Renal cortical epithelial cell (primary cell): Measurements from ENCODE around the gene NKTR. TPM values are rescaled to one million over a fixed set of nuclear protein-coding genes. Genes with fewer than 3 reads are reported as not detected.

ENCODE experiments used
- DNase-seq: peaks from one replicate; pipeline ENCODE4 v3.0.0-alpha.2; 2011; ENCODE audit warnings: low read depth
- total RNA-seq: library from RNA; depleted of rRNA; stranded (reverse); fragments of >200 nt; gene quantifications from 2 replicates; pipeline ENCODE4 v1.2.3, GENCODE V29; 2014

Gene NKTR
- total RNA-seq, 1 donor from 2014 or later: 68.4 TPM

GRCh38 chr3:42694366-42694765 is 93.9 kb downstream of the NKTR start:
- DNase-seq: no peak

- DNase-seq: no peak
These were observed 96.1 kb downstream of the NKTR start for GRCh38 chr3:42696356-42697288.

GRCh38 chr3:42697289-42698051 is 97.0 kb downstream of the NKTR start:
- no peak for DNase-seq

Other genes with a start within 250 kb of the NKTR start
- gene LYZL4, start 190.1 kb upstream of the NKTR start, total RNA-seq: not detected in 2 replicates
- gene VIPR1, start 98.0 kb upstream of the NKTR start, total RNA-seq: 0.25 and 0.69 TPM in 2 replicates
- 66.1 and 108 TPM in 2 replicates for gene SEC22C, start 18.7 kb upstream of the NKTR start, total RNA-seq
- gene SS18L2, start 9.8 kb upstream of the NKTR start, total RNA-seq: 16.2 and 34.2 TPM in 2 replicates
- gene ZBTB47, start 53.0 kb downstream of the NKTR start, total RNA-seq: 16.7 and 39.2 TPM in 2 replicates
- gene KLHL40, start 84.9 kb downstream of the NKTR start, total RNA-seq: not detected in 2 replicates
- not detected in 2 replicates for gene HHATL, start 102.1 kb downstream of the NKTR start, total RNA-seq
- gene CCDC13, start 172.6 kb downstream of the NKTR start, total RNA-seq: 0.17 and 2.8 TPM in 2 replicates
- gene HIGD1A, start 203.8 kb downstream of the NKTR start, total RNA-seq: 367 and 566 TPM in 2 replicates
- gene ACKR2, start 208.8 kb downstream of the NKTR start, total RNA-seq: 2.9 and 16.8 TPM in 2 replicates